ENCODE data around the gene DNPH1.

GRCh38 chr6:43216200-43216599 is 13.1 kb downstream of the DNPH1 start:
- TF ChIP-seq EZH2 (IDR thresholded peaks at IDR 0.05; ENCODE audit: low read depth, unreplicated experiment) (no peak), CTCF (conservative IDR thresholded peaks at IDR 0.05; ENCODE audit: low read depth in 2 of 2) (no peak), EZH2phosphoT487 (IDR thresholded peaks at IDR 0.05; ENCODE audit: unreplicated experiment) (no peak)
- TF ChIP-seq, protein P1, sequence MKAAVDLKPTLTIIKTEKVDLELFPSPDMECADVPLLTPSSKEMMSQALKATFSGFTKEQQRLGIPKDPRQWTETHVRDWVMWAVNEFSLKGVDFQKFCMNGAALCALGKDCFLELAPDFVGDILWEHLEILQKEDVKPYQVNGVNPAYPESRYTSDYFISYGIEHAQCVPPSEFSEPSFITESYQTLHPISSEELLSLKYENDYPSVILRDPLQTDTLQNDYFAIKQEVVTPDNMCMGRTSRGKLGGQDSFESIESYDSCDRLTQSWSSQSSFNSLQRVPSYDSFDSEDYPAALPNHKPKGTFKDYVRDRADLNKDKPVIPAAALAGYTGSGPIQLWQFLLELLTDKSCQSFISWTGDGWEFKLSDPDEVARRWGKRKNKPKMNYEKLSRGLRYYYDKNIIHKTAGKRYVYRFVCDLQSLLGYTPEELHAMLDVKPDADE (IDR thresholded peaks at IDR 0.05) = no peak
